Liver (tissue), 9 donors: ENCODE data around the gene TBC1D4. TPM values are rescaled to one million over a fixed set of nuclear protein-coding genes. Genes with fewer than 3 reads are reported as not detected.

ENCODE experiments used
- DNase-seq: peaks from one replicate; pipeline ENCODE4 v3.0.0-alpha.2; 2017; ENCODE audit warnings: low spot score
- H3K27ac ChIP-seq, 2 donors: one replicate each; pipeline ENCODE4 v1.7.0; 2013; ENCODE audit warnings: inconsistent platforms in 2 of 2, low read length in 2 of 2, control low read depth in 1 of 2, low read depth in 1 of 2, mild to moderate bottlenecking in 1 of 2
- H3K27me3 ChIP-seq, 4 donors: one replicate each; pipeline versions ENCODE4 v1.6.1 to v1.7.0; 2013; ENCODE audit warnings: low read length in 3 of 4, inconsistent platforms in 1 of 4, mild to moderate bottlenecking in 1 of 4, moderate library complexity in 1 of 4; ENCODE audit not compliant: control insufficient read depth in 4 of 4, insufficient read depth in 4 of 4
- H3K36me3 ChIP-seq, 4 donors: one replicate each; pipeline versions ENCODE4 v1.6.1 to v1.7.0; 2013; ENCODE audit warnings: low read length in 3 of 4, mild to moderate bottlenecking in 3 of 4, low read depth in 1 of 4, moderate library complexity in 1 of 4; ENCODE audit not compliant: control insufficient read depth in 4 of 4, insufficient read depth in 3 of 4
- H3K4me1 ChIP-seq, 4 donors: one replicate each; pipeline versions ENCODE4 v1.6.1 to v1.7.0; 2013; ENCODE audit warnings: low read length in 3 of 4, mild to moderate bottlenecking in 3 of 4, moderate library complexity in 1 of 4; ENCODE audit not compliant: control insufficient read depth in 4 of 4, insufficient read depth in 4 of 4
- H3K4me3 ChIP-seq, 3 donors: one replicate each; pipeline versions ENCODE4 v1.6.1 to v1.7.0; 2013; ENCODE audit warnings: low read length in 3 of 3, control low read depth in 1 of 3, low read depth in 1 of 3, mild to moderate bottlenecking in 1 of 3
- H3K9ac ChIP-seq, 2 donors: one replicate each; pipeline ENCODE4 v1.7.0; 2013; ENCODE audit warnings: low read length in 2 of 2, mild to moderate bottlenecking in 2 of 2, moderate library complexity in 2 of 2, control low read depth in 1 of 2, low read depth in 1 of 2
- H3K9me3 ChIP-seq, 4 donors: one replicate each; pipeline versions ENCODE4 v1.6.1 to v1.7.0; 2013; ENCODE audit warnings: low read length in 3 of 4; ENCODE audit not compliant: control insufficient read depth in 4 of 4
- EGR1 ChIP-seq, 2 donors: IDR thresholded peaks; 2 replicates each; pipeline ENCODE4 v1.6.1; 2016 to 2018; ENCODE audit warnings: antibody characterized with exemption in 2 of 2, low read depth in 2 of 2
- FOXA1 ChIP-seq: IDR thresholded peaks from 2 replicates; pipeline ENCODE4 v1.6.1; 2016; ENCODE audit warnings: antibody characterized with exemption
- FOXA2 ChIP-seq: IDR thresholded peaks from 2 replicates; pipeline ENCODE4 v1.6.1; 2016; ENCODE audit warnings: antibody characterized with exemption
- GABPA ChIP-seq, 2 donors: IDR thresholded peaks in 1 of 2; conservative IDR thresholded peaks in 1 of 2; 2 replicates each; pipeline ENCODE4 v1.6.1; 2016; ENCODE audit warnings: antibody characterized with exemption in 2 of 2, mild to moderate bottlenecking in 1 of 2, moderate library complexity in 1 of 2
- HNF4A ChIP-seq, 2 donors: conservative IDR thresholded peaks; 2 replicates each; pipeline ENCODE4 v1.6.1; 2016; ENCODE audit warnings: antibody characterized with exemption in 2 of 2, mild to moderate bottlenecking in 2 of 2
- HNF4G ChIP-seq: IDR thresholded peaks from 2 replicates; pipeline ENCODE4 v1.6.1; 2016; ENCODE audit warnings: antibody characterized with exemption
- JUND ChIP-seq, 2 donors: IDR thresholded peaks; 2 replicates each; pipeline ENCODE4 v1.6.1; 2016; ENCODE audit warnings: antibody characterized with exemption in 2 of 2
- MAX ChIP-seq: IDR thresholded peaks from 2 replicates; pipeline ENCODE4 v1.6.1; 2016; ENCODE audit warnings: antibody characterized with exemption
- REST ChIP-seq: IDR thresholded peaks from 2 replicates; pipeline ENCODE4 v1.6.1; 2016; ENCODE audit warnings: antibody characterized with exemption, mild to moderate bottlenecking
- RXRA ChIP-seq, 2 donors: IDR thresholded peaks; 2 replicates each; pipeline ENCODE4 v1.6.1; 2017 to 2018; ENCODE audit warnings: antibody characterized with exemption in 2 of 2, mild to moderate bottlenecking in 1 of 2
- SP1 ChIP-seq: IDR thresholded peaks from 2 replicates; pipeline ENCODE4 v1.6.1; 2018; ENCODE audit warnings: antibody characterized with exemption, mild to moderate bottlenecking
- TAF1 ChIP-seq: conservative IDR thresholded peaks from 2 replicates; pipeline ENCODE4 v1.6.1; 2016; ENCODE audit warnings: antibody characterized with exemption, mild to moderate bottlenecking
- YY1 ChIP-seq: IDR thresholded peaks from 2 replicates; pipeline ENCODE4 v1.6.1; 2016; ENCODE audit warnings: antibody characterized with exemption, mild to moderate bottlenecking
- WGBS: extraction: QIAGEN DNeasy Blood & Tissue Kit; methylation state at CpG from one replicate; pipeline ENCODE4 v1.1.7; 2013; 5-methylcytosine and 5-hydroxymethylcytosine counted together
- polyA plus RNA-seq, 2 donors: library from polyadenylated mRNA; stranded (reverse) in 1 of 2; unstranded in 1 of 2; fragments of 200-250 nt in 1 of 2; fragments of >200 nt in 1 of 2; fragmentation: Nextera tagmentation in 1 of 2; extraction: Ambion mirVana in 1 of 2; gene quantifications; one replicate each; pipeline versions ENCODE4 v1.2.1 to v1.2.3, GENCODE V29; 2013 to 2015
- total RNA-seq, 2 donors: library from RNA; depleted of rRNA; stranded (reverse); fragments of >200 nt; gene quantifications; one replicate each; pipeline ENCODE4 v1.2.3, GENCODE V29; 2014
- TF ChIP-seq, protein P1 (sequence below): IDR thresholded peaks from 2 replicates; pipeline ENCODE4 v1.6.1; 2016; ENCODE audit warnings: antibody characterized with exemption
- TF ChIP-seq, protein P2 (sequence below): IDR thresholded peaks from 2 replicates; pipeline ENCODE4 v1.6.1; 2016; ENCODE audit warnings: antibody characterized with exemption
- TF ChIP-seq, protein P3 (sequence below): fragments of 150-350 bp; IDR thresholded peaks from 2 replicates; pipeline ENCODE4 v1.5.1; 2017; ENCODE audit warnings: improper control_type of control experiment, low read depth, low read length; ENCODE audit not compliant: missing input control
- donor health status: healthy.
- donor health status: healthy.
- donor health status: healthy.
- donor health status: healthy.
- donor health status: healthy.

TBC1D4 gene
- total and polyA plus RNA-seq, 4 donors = 2.3 to 11.1 (median 6.5) TPM

GRCh38 chr13:75467040-75467728, 14.8 kb downstream of the TBC1D4 start:
- Histone ChIP-seq H3K4me3 (no peak overlapping the region), H3K36me3 (no peaks in the 10 kb centered on the region), H3K9me3 (no peaks in the 10 kb centered on the region), H3K9ac (no peak overlapping the region), H3K27ac (no peak overlapping the region), H3K27me3 (no peaks in the 10 kb centered on the region), H3K4me1 (peaks cover 0 to 6% (median 2%) of the 10 kb centered on the region in 4 donors)
- DNase-seq = no peak
- WGBS = 91% methylated on average over 3 of the region's 3 CpGs
- TF ChIP-seq, protein P1, sequence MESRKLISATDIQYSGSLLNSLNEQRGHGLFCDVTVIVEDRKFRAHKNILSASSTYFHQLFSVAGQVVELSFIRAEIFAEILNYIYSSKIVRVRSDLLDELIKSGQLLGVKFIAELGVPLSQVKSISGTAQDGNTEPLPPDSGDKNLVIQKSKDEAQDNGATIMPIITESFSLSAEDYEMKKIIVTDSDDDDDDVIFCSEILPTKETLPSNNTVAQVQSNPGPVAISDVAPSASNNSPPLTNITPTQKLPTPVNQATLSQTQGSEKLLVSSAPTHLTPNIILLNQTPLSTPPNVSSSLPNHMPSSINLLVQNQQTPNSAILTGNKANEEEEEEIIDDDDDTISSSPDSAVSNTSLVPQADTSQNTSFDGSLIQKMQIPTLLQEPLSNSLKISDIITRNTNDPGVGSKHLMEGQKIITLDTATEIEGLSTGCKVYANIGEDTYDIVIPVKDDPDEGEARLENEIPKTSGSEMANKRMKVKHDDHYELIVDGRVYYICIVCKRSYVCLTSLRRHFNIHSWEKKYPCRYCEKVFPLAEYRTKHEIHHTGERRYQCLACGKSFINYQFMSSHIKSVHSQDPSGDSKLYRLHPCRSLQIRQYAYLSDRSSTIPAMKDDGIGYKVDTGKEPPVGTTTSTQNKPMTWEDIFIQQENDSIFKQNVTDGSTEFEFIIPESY = no peak
- TF ChIP-seq, protein P2, sequence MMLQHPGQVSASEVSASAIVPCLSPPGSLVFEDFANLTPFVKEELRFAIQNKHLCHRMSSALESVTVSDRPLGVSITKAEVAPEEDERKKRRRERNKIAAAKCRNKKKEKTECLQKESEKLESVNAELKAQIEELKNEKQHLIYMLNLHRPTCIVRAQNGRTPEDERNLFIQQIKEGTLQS = no peak
- TF ChIP-seq JUND (IDR thresholded peaks at IDR 0.05) (no peak), REST (no peak), YY1 (no peak)

- H3K36me3 ChIP-seq = no peaks in the 10 kb centered on the region
- H3K4me3 ChIP-seq = no peak overlapping the region
- TF ChIP-seq, protein P1 = peak; percentile 15
- TF ChIP-seq SP1 = no peak
- no peak overlapping the region for H3K9ac ChIP-seq
- H3K27ac ChIP-seq = no peak overlapping the region
- peaks cover 0 to 6% (median 2%) of the 10 kb centered on the region in 4 donors for H3K4me1 ChIP-seq
- WGBS = 95% methylated on average over 1 of the region's 1 CpG
- no peaks in the 10 kb centered on the region for H3K9me3 ChIP-seq
- no peak for DNase-seq
- no peaks in the 10 kb centered on the region for H3K27me3 ChIP-seq
These were observed 16.7 kb downstream of the TBC1D4 start for GRCh38 chr13:75465236-75465635.

DNA sequence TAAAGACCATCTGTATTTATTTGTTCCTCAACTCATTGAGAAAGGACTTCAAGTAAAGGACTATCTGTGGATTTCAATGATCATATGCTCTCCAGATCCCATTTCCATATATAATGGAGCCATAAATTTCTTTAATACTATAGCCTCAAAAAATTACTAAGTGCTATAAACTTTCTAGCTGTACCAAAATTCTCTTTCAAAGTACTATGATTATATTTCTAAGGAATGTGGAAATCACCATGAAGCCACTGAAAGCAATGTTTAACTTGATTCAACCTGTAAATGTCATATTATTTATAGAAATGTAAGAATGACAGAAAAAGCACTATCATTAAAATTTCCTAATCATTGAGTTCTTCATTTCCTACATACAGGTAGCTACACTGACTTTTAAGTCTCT, 20.7 kb downstream of the TBC1D4 start:
- H3K9me3 ChIP-seq = no peaks in the 10 kb centered on the region
- no peak for DNase-seq
- H3K27ac ChIP-seq = no peak overlapping the region
- H3K27me3 ChIP-seq = no peaks in the 10 kb centered on the region
- no peaks in the 10 kb centered on the region for H3K36me3 ChIP-seq
- H3K4me1 ChIP-seq = peaks cover 0 to 8% (median 3%) of the 10 kb centered on the region in 4 donors
- no peak overlapping the region for H3K9ac ChIP-seq
- no peak overlapping the region for H3K4me3 ChIP-seq
- no peak for TF ChIP-seq EGR1 (IDR thresholded peaks at IDR 0.05; ENCODE audit: low read depth in 2 of 2)
- no peak for TF ChIP-seq FOXA1
- no peak for TF ChIP-seq SP1
- no peak for TF ChIP-seq RXRA (IDR thresholded peaks at IDR 0.05)
- TF ChIP-seq HNF4A (conservative IDR thresholded peaks at IDR 0.05) = no peak
- no peak for TF ChIP-seq GABPA (IDR thresholded peaks at IDR 0.05 in 1 of 2, conservative IDR thresholded peaks at IDR 0.05 in 1 of 2)
- TF ChIP-seq, protein P3, sequence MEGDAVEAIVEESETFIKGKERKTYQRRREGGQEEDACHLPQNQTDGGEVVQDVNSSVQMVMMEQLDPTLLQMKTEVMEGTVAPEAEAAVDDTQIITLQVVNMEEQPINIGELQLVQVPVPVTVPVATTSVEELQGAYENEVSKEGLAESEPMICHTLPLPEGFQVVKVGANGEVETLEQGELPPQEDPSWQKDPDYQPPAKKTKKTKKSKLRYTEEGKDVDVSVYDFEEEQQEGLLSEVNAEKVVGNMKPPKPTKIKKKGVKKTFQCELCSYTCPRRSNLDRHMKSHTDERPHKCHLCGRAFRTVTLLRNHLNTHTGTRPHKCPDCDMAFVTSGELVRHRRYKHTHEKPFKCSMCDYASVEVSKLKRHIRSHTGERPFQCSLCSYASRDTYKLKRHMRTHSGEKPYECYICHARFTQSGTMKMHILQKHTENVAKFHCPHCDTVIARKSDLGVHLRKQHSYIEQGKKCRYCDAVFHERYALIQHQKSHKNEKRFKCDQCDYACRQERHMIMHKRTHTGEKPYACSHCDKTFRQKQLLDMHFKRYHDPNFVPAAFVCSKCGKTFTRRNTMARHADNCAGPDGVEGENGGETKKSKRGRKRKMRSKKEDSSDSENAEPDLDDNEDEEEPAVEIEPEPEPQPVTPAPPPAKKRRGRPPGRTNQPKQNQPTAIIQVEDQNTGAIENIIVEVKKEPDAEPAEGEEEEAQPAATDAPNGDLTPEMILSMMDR = no peak
- no peak for TF ChIP-seq YY1
- no peak for TF ChIP-seq FOXA2
- TF ChIP-seq, protein P2 = no peak
- TF ChIP-seq MAX = no peak
- TF ChIP-seq TAF1 = no peak
- TF ChIP-seq HNF4G = no peak
